GOT3 (cell line): ENCODE data around the gene LRRC74B.
"Not testable (repeated sequence)": the region's sequence is repeated elsewhere in the genome, so short reads cannot be mapped to it uniquely, and the experiment has no call there.

ENCODE experiments used
- DNase-seq: peaks from one replicate; lab custom pipeline; 2025; ENCODE audit warnings: mixed read lengths; lab: John Stamatoyannopoulos, UW

Gene LRRC74B

DNA sequence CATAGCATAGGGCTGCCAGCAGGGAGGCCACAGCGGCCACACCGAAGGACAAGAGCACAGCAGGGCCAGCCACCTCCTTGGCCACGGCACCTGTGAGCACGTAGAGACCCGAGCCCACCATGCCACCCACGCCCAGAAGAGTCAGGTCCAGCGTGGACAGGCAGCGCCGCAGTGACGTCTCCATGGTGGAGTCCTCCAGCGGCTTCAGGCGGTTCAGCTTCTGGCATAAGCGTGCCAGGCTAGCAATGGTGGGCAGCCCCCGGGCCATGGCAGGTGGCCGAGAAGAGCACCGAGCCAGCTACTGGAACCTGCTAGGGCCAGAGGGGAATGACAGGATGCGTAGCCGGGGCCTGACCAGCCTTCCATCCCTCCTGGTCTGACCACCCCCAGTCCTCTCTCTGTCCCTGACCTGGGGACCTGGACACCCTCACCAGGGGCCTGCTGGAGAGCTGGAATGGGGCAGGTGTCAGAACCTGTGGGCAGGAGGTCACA, 14.2 kb upstream of the LRRC74B start:
- no peak for DNase-seq

DNA sequence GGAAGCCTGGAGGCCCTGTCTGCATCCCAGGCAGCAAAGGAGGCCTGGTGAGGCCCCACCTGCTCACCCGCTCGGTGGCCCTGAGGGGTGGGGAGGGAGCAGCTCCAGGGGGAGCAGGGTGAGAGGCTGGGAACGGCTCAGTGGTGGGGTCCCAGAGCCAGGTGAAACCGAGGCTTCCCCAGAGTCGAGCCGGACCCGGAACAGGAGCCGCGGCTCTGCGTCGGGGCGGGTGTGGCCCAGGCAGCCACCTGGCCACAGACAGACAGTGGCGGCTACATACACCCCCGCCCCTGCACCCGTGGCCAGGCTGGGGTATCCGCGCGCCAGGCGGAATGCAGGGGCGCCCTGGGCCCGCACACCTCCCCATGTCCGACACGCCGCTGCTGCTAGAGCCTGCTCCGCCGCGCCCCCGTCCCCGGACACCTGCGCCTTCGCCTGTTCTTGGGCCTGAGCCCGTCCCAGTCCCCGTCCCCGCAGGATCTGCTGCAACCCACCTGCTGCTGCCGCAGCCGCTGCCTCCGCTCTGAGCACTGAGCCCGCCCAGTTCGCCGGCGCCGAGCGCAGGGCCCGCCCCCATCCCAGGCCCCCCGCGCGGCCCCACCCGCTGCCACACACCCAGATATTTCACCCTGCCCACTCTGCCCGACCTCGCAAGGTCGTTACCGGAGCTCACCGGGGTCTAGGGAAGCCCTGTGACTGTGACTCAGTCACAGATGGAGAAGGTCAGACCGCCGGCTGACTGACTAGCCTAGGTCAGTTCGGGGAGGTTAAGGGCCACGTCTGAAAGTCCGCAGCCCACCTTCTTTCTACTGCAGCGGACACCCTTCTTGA, 13.5 kb upstream of the LRRC74B start, which contains the start of gene SLC7A4:
Gene SLC7A4, minus strand, starts transcription at position 525 of the 831 bp plus-strand sequence. CDS start 749 bp downstream, outside the sequence.
- no peak for DNase-seq

DNA sequence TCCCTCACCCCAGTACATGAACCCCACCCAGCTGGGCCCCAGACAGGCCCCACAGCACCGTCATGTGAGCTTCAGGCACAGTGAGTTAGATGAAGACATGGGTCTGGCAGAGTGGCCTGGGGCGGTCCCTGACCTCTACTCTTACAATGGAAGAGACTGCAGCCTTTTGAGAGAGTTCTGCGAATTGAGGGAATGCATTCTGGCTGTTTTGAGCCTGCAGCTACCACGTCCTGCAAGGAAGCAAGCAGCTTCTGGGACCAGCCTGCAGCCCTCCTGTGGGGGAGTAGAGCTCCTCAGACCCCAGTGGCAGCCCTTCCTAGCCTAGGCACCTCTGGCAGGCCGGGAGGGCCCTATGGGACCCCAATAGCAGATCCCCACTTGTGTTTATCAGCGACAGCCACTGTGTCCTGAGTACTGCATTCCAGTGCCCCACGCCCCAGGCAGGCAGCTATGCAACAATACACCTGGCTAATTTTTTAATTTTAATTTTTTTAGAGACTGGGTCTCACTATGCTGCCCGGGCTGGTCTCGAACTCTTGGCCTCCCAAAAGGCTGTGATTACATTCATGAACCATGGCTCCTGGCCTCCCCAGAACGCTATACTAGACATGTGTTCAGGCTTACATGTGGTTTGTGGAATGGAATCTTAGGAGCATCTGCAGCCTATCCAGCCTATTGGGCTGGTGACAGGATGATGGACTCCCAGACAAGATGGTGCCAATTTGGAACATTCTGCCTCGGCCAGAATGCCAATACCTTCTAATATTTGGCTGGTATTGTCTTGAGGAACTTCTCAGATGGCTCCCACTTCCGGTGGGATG, 12.7 kb upstream of the LRRC74B start:
- no peak for DNase-seq

DNA sequence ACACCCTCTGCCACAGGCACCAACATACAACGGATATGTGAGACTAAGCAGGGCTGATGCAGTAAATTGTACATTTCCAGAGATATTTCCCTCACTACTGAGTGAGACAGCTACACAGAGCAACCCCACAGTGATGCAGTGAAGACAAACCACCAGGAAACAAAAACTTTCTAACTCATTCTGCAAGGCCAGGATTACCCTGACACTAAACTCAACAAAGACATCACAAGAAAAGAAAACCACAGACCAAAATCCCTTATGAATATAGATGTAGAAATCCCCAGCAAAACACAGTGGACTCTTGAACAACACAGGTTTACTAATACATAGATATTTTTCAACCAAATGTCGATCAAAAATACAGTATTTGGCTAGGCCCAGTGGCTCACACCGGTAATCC, 11.9 kb upstream of the LRRC74B start:
- no peak for DNase-seq

DNA sequence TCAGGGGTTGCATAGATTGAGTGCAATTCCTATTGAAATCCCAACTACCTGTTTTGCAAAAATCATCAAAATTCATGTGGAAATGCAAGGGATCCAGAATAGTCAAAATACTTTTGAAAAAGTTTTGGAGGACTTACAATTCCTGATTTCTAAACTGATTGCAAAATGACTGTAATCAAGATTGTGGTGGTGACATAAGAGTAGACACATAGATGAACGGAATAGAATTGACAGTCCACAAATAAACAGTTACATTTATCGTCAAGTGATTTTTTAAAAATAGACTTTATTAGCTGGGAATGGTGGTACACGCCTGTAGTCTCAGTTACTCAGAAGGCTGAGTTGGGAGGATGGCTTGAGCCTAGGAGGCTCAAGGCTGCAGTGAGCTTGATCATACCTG, 10.8 kb upstream of the LRRC74B start:
- no peak for DNase-seq

DNA sequence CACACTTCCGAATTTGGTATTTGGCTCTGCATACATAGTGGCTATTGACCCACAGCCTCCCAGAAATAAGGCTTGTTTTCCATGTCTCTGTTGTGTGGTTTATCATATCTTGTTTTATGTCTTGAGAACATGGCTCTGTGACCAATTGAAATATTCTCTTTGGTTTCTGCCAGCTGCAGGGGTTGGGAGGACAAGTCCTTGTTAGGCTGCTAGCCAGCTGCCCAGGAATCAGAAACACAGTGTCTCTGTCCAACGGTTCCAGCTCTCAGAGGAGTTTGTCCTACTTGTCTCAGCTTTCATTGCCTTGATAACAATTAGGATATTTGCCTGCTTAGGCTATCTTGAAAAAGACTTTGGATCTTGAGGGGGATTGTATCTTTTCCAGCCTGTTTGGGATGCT, 7.3 kb upstream of the LRRC74B start:
- no peak for DNase-seq

DNA sequence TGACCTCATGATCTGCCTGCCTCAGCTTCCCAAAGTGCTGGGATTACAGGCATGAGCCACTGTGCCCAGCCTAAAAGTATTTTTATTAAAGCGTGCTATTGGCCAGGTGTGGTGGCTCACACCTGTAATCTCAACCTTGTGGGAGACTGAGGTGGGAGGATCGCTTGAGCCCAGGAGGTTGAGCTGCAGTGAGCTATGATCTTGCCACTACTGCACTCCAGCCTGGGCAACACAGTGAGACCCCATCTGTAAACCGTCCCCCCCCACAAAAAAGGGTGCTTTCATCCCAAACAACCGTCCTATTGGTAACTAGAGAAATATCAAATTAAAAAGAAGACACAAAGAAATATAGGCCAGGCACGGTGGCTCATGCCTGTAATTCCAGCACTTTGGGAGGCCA, 6.6 kb upstream of the LRRC74B start:
- DNase-seq: not testable (repeated sequence)

DNA sequence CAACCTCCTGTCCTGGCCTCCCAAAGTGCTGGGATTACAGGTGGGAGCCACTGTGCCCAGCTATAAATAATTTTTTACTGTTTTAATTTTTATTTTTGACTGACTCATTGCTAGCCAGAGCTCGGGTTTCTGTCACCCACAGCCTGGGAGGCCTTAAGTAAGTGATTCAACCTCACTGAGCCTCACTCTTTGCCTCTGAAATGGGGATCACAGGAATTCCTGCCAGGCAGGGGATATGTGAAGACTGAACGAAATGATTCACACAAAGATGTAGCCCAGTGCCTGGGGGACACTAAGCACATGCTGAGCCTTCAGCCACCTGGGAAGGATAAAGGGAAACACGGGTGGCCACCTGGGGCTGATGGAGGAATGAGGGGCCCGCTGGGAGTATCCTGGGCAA, 3.8 kb upstream of the LRRC74B start:
- DNase-seq: no peak

DNA sequence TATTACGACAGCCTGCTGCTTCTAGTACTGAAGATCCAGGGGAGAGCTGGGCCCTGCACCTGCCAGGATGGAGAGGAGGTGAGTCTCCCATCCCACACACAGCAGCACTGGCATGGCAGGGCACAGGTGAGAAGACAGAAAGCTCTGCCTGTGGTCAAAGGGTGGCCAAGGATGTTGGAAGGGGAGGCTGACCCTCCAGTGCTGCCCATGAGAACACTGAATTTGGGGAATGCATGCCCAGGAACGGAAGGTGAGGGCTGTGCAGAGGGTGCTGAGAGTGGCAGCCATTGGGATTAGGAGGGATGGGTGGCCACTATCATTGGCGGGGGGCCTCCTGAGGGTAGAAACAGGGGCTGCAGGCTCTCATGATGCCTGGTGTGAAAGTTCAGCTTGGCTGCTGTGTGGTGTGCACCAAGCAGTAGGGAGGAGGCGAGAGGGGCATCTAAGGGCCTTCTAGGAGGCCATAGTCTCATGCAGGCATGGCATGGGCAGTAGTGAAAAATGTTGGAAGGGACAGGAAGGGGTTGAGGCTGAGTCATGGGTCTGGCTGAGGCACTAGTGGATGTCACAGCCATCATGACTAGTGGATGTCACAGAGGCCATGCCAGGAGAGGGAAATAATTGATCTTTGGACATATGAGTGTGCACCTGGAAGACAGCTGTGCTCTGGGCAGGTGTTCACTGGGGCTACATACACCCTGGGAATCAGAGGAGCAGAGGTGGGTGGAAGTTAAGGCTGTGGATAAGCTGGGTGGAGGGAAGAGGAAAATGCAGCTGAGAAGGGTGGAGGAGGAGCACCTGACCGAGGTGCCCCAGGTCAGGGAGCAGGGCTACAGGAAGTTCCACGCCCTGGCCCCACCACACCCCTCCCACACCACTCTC, 2.5 kb upstream of the LRRC74B start:
- no peak for DNase-seq

DNA sequence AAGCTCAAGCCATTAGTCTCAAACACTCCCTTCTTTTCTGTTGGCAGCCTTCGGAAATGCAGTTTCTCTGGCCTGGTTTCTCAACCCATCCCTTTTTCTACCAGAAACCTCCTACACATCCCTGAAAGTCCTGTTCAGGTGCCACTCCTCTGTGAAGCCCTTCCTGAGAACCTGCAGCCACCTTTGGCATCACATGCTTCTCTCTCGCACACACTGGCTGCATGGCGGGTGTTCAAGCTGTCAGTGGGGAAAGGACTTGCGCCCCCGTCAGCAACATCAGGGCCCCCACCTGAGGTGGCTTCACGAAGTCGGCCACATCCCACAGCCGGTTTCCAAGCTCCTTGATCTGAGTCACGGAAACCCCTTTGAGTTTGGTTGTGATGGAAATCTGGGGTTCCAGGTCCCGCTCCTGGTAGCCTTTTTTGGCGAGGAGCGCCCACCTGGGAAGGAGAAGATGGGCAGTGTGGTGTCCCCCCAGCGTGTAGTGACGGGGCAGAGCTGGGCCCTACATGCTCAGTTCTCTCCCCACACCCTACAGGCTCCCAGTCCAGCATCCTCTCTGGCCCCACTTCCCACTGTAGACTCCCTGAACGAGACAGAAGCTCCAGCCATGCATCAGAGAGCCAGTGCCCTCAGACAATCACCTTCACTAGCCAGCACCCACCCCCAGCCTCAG, 1.7 kb upstream of the LRRC74B start:
- no peak for DNase-seq

DNA sequence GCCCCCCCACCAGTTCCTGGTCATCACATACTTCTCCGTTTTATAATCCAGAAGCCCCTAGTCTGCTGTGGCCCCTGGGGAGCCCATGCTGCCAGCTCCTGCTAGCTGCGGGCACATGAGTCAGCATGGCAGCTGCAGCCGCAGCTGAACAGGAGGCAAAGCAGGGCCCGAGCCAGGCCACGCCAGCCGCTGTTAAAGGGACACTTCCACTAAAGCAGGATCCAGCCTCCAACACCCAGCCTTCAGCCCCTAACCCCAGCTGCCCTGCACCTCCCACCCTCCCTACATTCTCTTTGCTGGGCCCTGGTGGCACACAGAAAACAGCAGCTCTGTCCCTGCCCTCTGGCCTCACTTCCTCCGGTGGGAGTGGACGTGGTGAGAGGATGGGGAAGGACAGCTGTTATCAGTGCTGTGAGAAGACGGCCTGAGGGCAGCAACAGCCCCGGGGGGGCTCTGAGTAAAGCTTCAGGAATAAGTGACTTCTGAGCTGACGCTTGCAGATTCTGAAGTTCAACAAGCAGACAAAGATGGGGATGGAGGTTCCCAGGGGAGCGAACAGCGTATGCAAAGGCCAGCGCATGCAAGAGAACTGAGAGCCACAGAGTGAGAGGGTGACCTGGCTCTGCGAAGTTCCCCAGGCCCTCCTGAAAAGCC, 688 bp upstream of the LRRC74B start:
- DNase-seq: peak; percentile 33

DNA sequence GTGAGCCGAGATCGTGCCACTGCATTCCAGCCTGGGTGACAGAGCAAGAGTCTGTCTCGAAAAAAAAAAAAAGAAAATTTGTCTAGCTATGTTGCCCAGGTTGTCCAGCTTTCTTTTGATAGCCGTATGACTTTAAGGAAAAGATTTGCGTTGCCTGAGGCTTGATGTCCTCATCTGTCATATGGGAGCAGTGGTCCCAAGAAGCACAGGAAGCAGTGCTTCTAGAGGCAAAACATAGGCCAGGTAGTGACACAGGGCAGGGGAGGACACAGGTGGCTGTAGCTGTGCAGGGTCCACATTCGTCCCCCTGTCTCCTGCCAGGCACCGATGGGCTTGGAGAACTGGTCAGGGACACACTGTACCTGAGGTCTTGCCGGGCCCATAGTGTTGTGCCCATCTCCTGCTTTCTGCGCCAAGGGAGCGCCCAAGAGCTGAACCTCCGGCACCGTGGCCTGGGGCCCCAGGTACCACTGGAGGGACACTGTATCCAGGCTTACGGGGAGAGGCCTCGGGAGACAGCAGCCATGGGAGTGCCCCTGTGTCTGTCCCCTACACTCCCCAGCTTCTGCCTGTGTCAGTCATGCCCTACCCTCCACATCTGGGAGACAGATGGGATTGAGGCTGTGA, 1.4 kb downstream of the LRRC74B start:
- no peak for DNase-seq

DNA sequence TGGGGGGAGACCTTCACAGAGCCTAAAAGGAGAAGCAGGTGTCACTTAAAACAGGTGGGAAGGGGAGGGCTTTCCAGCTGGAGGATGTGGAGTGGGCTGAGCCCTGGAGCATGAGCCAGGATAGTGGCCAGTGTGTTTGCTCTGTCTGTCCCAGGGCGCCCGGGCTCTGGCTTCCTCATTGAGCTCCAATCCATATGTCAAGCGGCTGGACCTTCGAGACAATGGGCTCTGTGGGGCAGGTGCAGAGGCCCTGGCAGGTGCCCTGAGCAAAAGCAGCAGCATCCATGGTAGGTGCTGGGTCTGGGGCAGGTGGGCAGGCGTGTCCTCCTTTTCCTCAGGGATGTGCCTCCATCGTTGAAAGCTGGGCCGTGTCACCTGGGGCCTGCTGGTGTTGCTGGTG, 2.0 kb downstream of the LRRC74B start:
- DNase-seq: no peak

DNA sequence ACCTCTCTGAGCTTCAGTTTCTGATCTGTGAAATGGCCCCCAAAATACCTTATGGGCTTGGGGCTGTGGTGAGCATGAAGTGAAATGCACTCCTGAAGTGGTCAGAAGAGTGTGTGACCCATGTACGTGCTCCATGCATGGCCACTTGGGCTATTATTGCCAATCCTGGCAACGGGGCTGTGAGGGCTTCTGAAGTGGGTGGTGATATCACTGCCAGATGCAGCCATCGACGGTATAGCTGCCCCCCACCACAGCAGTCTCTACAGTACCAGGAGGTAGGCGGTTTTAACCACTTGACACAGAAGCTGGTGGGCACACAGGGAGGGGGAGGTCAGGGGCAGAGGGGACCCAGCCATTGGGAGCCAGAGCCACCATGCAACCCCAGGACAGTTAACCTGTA, 2.7 kb downstream of the LRRC74B start:
- not testable (repeated sequence) for DNase-seq

DNA sequence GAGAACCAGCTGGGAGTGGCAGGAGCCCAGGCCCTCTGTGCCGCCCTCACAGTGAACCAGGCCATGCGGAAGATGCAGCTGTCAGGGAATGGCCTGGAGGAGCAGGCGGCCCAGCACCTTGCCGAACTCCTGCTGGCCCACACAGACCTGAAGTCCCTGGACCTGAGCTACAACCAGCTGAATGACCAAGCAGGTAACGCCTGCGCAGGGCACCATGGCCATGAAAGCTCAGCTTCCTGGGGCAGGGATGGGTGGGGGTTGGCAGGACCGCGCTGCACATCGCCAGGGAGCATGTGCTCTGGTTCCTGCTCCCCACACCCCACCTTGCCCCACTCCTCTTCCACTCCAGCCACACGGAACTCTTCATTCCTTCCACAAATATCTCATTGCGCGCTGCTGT, 3.2 kb downstream of the LRRC74B start:
- not testable (repeated sequence) for DNase-seq

DNA sequence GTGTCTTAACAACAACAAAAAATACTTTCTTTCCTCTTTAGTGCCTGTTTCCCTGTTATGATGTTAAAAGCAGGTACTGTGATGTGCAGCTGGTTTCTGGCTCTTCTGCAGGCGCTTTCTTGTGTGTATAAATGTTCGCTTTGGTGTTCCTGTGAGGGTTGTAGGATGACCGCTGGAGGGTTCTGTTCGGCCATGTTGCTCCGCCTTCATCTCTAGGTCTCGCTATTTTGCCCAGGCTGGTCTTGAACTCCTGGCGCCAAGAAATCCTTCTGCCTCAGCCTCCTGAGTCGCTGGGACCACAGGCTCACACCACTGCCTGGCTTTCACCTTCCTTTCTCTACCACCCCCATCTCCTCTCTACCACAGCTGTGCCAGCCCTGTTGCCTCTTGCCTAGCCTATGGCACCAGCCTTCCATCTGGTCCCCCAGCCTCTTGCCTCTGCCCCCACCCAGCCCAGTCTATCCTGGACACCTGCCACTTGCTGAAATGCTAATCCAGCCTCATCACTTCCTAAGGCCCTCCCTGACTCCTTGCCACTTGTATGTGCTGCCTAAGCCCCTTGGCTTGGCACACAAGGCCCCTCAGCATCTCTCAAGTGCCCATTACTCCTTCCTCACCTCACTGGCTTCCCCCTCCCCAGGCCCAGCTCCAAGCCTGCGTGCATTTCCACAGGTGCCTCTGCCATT, 5.5 kb downstream of the LRRC74B start:
- DNase-seq: no peak

DNA sequence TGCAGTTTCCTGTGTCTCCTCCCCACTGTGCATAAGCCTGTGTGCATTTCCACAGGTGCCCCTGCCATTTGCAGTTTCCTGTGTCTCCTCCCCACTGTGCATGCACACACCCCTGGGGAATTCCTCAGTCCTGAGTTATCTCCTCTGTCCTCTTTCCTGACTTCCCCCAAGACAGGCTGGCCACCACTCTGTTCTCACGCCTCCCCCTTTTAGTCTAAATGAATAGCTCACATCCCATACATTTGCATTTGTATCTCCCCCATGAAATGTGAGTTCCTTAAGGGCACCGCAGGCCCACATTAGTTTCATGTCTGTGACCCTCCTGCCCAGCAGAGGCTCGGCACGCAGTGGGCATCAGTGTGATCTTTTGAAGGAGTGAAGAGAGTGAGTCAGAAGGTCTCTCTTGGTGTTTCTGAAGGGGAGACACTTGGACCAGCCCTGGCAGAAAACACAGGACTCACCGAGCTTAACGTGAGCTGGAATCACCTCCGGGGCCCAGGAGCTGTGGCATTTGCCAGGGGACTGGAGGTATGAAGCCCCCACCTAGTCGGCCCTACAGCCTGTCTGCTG, 6.2 kb downstream of the LRRC74B start:
- no peak for DNase-seq

DNA sequence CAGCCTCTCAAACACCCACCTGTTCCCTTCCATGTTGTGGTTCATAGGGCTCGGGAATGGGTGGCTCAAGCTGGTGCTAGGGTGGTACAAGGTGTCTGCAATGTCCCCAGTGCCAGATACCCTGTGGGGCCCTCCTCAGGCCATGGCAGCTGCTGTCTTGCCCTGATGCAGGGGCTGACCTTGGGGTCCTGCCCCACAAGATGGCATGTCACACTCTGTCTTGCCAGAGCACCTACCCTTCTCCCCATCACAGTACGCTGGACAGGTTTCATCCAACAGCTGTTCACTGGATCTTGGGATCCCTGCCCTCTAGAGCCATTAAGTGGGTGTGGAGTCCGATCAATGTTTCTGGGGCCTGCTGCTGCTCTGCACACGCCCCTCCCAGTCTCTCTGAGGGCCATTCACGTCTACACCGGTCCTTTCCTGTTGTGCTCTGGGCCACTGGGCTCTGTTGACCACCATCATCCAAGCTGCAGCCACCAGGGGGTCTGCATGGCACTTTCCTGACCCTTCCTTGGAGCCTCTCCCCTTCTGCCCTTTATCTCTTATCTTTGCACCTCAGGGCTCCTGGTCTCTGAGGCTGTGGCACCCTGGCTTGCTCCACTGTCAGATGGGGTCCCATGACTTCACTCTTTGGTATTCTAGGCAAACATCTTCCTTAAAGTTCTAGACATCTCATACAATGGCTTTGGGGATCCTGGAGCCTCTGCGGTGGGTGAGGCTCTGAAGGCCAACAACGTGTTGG, 7.1 kb downstream of the LRRC74B start:
- DNase-seq: no peak
